Measurements from ENCODE around the gene TXNDC2. TPM values are rescaled to one million over a fixed set of nuclear protein-coding genes. Genes with fewer than 3 reads are reported as not detected.

Gene TXNDC2
- total and polyA plus RNA-seq, 10 of the 15 experiments (the other 5 are each of a cell fraction or from before 2014, with no cell fraction given), result 0.04 to 0.07 (median 0.06) TPM; not detected in 7

DNA sequence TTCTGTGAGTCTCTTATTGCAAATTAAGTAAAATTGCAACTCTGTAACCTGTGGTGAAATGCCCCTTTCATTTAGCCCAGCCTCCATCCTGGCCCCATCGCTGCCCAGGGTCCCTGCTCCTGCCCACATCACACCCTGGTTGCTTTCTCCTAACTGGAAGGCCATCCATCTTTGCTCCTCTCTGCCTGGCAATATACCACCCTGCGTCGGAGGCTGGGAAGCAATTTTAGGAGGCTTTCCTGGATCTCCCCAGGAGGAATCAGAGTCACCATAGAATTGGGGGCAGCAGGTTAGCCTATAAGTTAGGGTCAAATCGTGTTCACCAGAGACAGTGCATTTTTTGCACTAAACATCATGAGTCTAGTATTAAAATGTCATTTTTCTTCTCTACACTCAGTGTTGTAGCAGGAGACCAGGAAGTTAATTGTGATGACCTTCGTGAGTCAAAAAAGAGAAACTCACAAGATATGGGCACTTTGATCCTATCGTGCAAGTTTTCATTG is 14.5 kb upstream of the TXNDC2 start:
- intact Hi-C loops (cut with micrococcal nuclease; ENCODE audit: unreplicated experiment) (loop anchor here (10.0 kb wide), 1 partner anchor 74 kb away; no protein-coding TSS in a partner anchor), in situ Hi-C loops (cut with MboI) (no loop called here)
- H4K20me1 ChIP-seq (ENCODE audit: control insufficient read depth, insufficient read depth), result no peaks in the 10 kb centered on the region
- no peak overlapping the region for H3K4me3 ChIP-seq
- CTCF ChIA-PET, result no interaction called here
- ATAC-seq (no peak), DNase-seq (ENCODE audit: low read depth, low spot score) (no peak), FAIRE-seq (no peak)
- no peaks in the 10 kb centered on the region for H3K79me2 ChIP-seq (ENCODE audit: control insufficient read depth, insufficient read depth, low read length)
- RAD21 ChIA-PET (ENCODE audit: unreplicated experiment), result no interaction called here
- WGBS (ENCODE audit: insufficient coverage, insufficient replicate concordance, low lambda C conversion rate, missing lambda C conversion rate), result 84% methylated on average over 6 of the region's 6 CpGs
- POLR2A ChIA-PET, result no interaction called here
- H3K27ac ChIP-seq (ENCODE audit: control insufficient read depth, insufficient read depth), result no peak overlapping the region
- SMC1A ChIA-PET (ENCODE audit: uncharacterized antibody, unreplicated experiment), result no interaction called here
- no peak overlapping the region for H3K4me2 ChIP-seq (ENCODE audit: control insufficient read depth, insufficient read depth)
- no peaks in the 10 kb centered on the region for H3K36me3 ChIP-seq (ENCODE audit: control insufficient read depth in 2 of 2, insufficient read depth in 2 of 2, low read length in 1 of 2)
- no peak overlapping the region for H3K9ac ChIP-seq (ENCODE audit: control insufficient read depth, insufficient read depth, low read length)
- no peak overlapping the region for H2AFZ ChIP-seq (ENCODE audit: control insufficient read depth, low read depth, low read length)
- no peaks in the 10 kb centered on the region; the same call in 1 of the 3 replicates for H3K9me3 ChIP-seq (replicated peaks; ENCODE audit: control insufficient read depth, insufficient read depth, low read length)
- TF ChIP-seq BHLHE40 (IDR thresholded peaks at IDR 0.05; ENCODE audit: borderline replicate concordance in 1 of 2, low read depth in 2 of 2, low read length in 1 of 2), result no peak
- no peak for TF ChIP-seq HDAC2 (IDR thresholded peaks at IDR 0.05)
- no peak for TF ChIP-seq ZNF217 (IDR thresholded peaks at IDR 0.05)
- no peak for TF ChIP-seq CHD4 (IDR thresholded peaks at IDR 0.05)
- no peak for TF ChIP-seq POLR2AphosphoS5 (IDR thresholded peaks at IDR 0.05; ENCODE audit: low read length)
- no peak for TF ChIP-seq FOS (IDR thresholded peaks at IDR 0.05; ENCODE audit: borderline replicate concordance, extremely low read depth, insufficient read length)
- TF ChIP-seq CEBPB (IDR thresholded peaks at IDR 0.05; ENCODE audit: borderline replicate concordance in 1 of 2, low read depth in 2 of 2, low read length in 2 of 2), result no peak
- TF ChIP-seq, protein P1, sequence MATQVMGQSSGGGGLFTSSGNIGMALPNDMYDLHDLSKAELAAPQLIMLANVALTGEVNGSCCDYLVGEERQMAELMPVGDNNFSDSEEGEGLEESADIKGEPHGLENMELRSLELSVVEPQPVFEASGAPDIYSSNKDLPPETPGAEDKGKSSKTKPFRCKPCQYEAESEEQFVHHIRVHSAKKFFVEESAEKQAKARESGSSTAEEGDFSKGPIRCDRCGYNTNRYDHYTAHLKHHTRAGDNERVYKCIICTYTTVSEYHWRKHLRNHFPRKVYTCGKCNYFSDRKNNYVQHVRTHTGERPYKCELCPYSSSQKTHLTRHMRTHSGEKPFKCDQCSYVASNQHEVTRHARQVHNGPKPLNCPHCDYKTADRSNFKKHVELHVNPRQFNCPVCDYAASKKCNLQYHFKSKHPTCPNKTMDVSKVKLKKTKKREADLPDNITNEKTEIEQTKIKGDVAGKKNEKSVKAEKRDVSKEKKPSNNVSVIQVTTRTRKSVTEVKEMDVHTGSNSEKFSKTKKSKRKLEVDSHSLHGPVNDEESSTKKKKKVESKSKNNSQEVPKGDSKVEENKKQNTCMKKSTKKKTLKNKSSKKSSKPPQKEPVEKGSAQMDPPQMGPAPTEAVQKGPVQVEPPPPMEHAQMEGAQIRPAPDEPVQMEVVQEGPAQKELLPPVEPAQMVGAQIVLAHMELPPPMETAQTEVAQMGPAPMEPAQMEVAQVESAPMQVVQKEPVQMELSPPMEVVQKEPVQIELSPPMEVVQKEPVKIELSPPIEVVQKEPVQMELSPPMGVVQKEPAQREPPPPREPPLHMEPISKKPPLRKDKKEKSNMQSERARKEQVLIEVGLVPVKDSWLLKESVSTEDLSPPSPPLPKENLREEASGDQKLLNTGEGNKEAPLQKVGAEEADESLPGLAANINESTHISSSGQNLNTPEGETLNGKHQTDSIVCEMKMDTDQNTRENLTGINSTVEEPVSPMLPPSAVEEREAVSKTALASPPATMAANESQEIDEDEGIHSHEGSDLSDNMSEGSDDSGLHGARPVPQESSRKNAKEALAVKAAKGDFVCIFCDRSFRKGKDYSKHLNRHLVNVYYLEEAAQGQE (IDR thresholded peaks at IDR 0.05; ENCODE audit: low read depth, low read length), result no peak
- no peak for TF ChIP-seq NFYA (IDR thresholded peaks at IDR 0.05; ENCODE audit: borderline replicate concordance, low read depth, low read length)
- no peak for TF ChIP-seq EP300 (IDR thresholded peaks at IDR 0.05; ENCODE audit: borderline replicate concordance in 1 of 2, control insufficient read depth in 1 of 2, low read depth in 2 of 2, low read length in 2 of 2)
- no peak for TF ChIP-seq MXI1 (IDR thresholded peaks at IDR 0.05; ENCODE audit: low read depth, low read length)
- TF ChIP-seq RAD21 (IDR thresholded peaks at IDR 0.05; ENCODE audit: insufficient read depth, low read depth, low read length), result no peak
- no peak for TF ChIP-seq RELA (IDR thresholded peaks at IDR 0.05; ENCODE audit: borderline replicate concordance, partially characterized antibody)
- no peak for TF ChIP-seq PAX5 (IDR thresholded peaks at IDR 0.05; ENCODE audit: borderline replicate concordance, low read depth, low read length)
- no peak for TF ChIP-seq ZNF384 (IDR thresholded peaks at IDR 0.05; ENCODE audit: borderline replicate concordance, low read depth, low read length)
- no peaks in the 10 kb centered on the region for H3K27me3 ChIP-seq (replicated peaks in 1 of 2; ENCODE audit: control insufficient read depth in 2 of 2, insufficient read depth in 2 of 2, low read length in 1 of 2)
- BruUV-seq (replicated peaks), result no TSS peak
- peaks cover 11% of the 10 kb centered on the region for H3K4me1 ChIP-seq (ENCODE audit: control insufficient read depth, insufficient read depth, low read length)
